Stomach (tissue), 9 donors: ENCODE data around the gene LCE7A. TPM values are rescaled to one million over a fixed set of nuclear protein-coding genes. Genes with fewer than 3 reads are reported as not detected.

Experiments used
- DNase-seq, 2 donors: peaks; one replicate each; pipeline versions ENCODE4 v3.0.0 to v3.0.0-alpha.2; 2013 to 2019
- H3K27ac ChIP-seq, 5 donors: fragments of 200-600 bp in 4 of 5; sonication (generic) in 4 of 5; one replicate each; pipeline ENCODE4 v1.5.1; 2013 to 2019; ENCODE audit warnings: mild to moderate bottlenecking in 1 of 5, moderate library complexity in 1 of 5
- H3K27me3 ChIP-seq, 3 donors: fragments of 200-600 bp; sonication (generic); one replicate each; pipeline ENCODE4 v1.5.1; 2017 to 2019; ENCODE audit warnings: mixed run types in 1 of 3
- H3K36me3 ChIP-seq, 4 donors: fragments of 200-600 bp; sonication (generic); 1 replicate in 3 of 4; 2 replicates in 1 of 4; pipeline ENCODE4 v1.5.1; 2016 to 2019
- H3K4me1 ChIP-seq, 4 donors: fragments of 200-600 bp; sonication (generic); one replicate each; pipeline ENCODE4 v1.5.1; 2016 to 2019
- H3K4me3 ChIP-seq, 4 donors: fragments of 200-600 bp; sonication (generic) in 3 of 4; one replicate each; pipeline ENCODE4 v1.5.1; 2016 to 2019; ENCODE audit warnings: mild to moderate bottlenecking in 1 of 4
- H3K9me3 ChIP-seq, 4 donors: fragments of 200-600 bp; sonication (generic); one replicate each; pipeline ENCODE4 v1.5.1; 2016 to 2019
- EP300 ChIP-seq: sonication (generic); formaldehyde crosslinking; IDR thresholded peaks from one replicate; pipeline ENCODE4 v1.6.1; 2017; ENCODE audit warnings: antibody characterized with exemption
- POLR2A ChIP-seq, 4 donors: fragments of 450-650 bp; IDR thresholded peaks; one replicate each; pipeline ENCODE4 v1.6.1; 2016; ENCODE audit warnings: antibody characterized with exemption in 4 of 4, control low read depth in 2 of 4, mild to moderate bottlenecking in 1 of 4, moderate library complexity in 1 of 4
- POLR2AphosphoS5 ChIP-seq, 3 donors: sonication (generic); formaldehyde crosslinking; IDR thresholded peaks; one replicate each; pipeline ENCODE4 v1.6.1; 2016; ENCODE audit warnings: antibody characterized with exemption in 3 of 3
- WGBS, 5 donors: extraction: QIAGEN DNeasy Blood & Tissue Kit in 3 of 5; methylation state at CpG; one replicate each; pipeline versions ENCODE4 v1.1.5 to v1.1.7; 2013 to 2018; 5-methylcytosine and 5-hydroxymethylcytosine counted together
- intact Hi-C: fragments of 100-400 bp; cut with DNase I; formaldehyde crosslinking; loops from one replicate; pipeline ENCODE4 v1.15.1; 2023; ENCODE audit warnings: low total_unique reads
- polyA plus RNA-seq, 3 donors: library from polyadenylated mRNA; stranded (reverse); fragments of 200-250 nt; gene quantifications; one replicate each; pipeline ENCODE4 v1.2.3, GENCODE V29; 2013
- total RNA-seq, 5 donors: library from RNA; depleted of rRNA; stranded (reverse); fragments of >200 nt; gene quantifications; one replicate each; pipeline versions ENCODE4 v1.1.0 to v1.2.3, GENCODE V29; 2014 to 2016
- TF ChIP-seq, protein P1 (sequence below), 7 experiments: fragments of 450-650 bp in 4 of 7; fragments of 200-600 bp in 3 of 7; sonication (generic) in 3 of 7; IDR thresholded peaks; one replicate each; pipeline ENCODE4 v1.5.1; 2016 to 2019; ENCODE audit warnings: antibody characterized with exemption in 7 of 7, control low read depth in 2 of 7, mild to moderate bottlenecking in 1 of 7
- donor health status: healthy with polysubstance abuse.
- donor health status: Bipolar disorder and iron deficiency.
- donor health status: healthy.

LCE7A gene
- total and polyA plus RNA-seq, 8 donors, result not detected

DNA sequence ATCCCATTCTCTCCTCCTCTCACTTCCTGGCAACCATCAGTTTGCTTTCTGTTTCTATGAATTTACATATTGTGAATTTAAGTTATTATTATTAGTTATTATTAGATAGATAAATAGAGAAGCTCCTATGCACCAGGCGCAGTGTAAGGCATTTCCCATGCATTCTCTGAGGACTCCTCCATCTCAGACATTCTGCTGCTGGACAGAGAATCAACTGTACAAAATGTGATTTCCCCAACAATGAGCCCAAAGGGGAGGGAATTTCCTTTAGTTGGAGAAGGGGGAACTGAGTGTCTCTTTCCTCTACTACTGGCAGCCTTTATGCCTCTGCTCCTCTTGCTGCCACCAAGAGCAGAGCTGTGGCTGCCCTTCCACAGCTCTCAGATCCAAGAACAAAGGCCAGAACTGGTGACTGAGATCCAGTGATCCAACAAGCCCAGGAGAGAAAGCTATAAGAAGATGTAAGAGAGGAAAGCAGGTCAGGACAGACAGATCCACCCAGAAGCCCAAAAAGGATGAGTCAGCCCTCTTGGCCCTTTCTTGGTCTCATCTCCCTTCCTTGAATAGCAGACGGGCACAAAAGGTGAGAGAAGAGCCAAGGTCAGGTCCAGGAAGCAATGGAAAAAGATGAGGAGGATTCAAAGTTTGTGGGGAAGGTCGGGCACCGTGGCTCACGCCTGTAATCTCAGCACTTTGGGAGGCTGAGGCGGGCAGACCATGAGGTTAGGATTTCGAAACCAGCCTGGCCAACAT is 45.1 kb downstream of the LCE7A start:
- WGBS, 5 donors, result 77 to 86% (median 81%) methylated on average over 7 of the region's 7 CpGs
- H3K27me3 ChIP-seq, result peaks cover 0 to 34% (median 4%) of the 10 kb centered on the region in 3 donors
- no peak overlapping the region for H3K27ac ChIP-seq
- no peaks in the 10 kb centered on the region for H3K4me1 ChIP-seq
- no peaks in the 10 kb centered on the region for H3K9me3 ChIP-seq
- no peak for TF ChIP-seq EP300
- TF ChIP-seq, protein P1, sequence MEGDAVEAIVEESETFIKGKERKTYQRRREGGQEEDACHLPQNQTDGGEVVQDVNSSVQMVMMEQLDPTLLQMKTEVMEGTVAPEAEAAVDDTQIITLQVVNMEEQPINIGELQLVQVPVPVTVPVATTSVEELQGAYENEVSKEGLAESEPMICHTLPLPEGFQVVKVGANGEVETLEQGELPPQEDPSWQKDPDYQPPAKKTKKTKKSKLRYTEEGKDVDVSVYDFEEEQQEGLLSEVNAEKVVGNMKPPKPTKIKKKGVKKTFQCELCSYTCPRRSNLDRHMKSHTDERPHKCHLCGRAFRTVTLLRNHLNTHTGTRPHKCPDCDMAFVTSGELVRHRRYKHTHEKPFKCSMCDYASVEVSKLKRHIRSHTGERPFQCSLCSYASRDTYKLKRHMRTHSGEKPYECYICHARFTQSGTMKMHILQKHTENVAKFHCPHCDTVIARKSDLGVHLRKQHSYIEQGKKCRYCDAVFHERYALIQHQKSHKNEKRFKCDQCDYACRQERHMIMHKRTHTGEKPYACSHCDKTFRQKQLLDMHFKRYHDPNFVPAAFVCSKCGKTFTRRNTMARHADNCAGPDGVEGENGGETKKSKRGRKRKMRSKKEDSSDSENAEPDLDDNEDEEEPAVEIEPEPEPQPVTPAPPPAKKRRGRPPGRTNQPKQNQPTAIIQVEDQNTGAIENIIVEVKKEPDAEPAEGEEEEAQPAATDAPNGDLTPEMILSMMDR (IDR thresholded peaks at IDR 0.05), result no peak
- no peak for TF ChIP-seq POLR2A (IDR thresholded peaks at IDR 0.05)
- no peak for TF ChIP-seq POLR2AphosphoS5 (IDR thresholded peaks at IDR 0.05)
- no peak overlapping the region for H3K4me3 ChIP-seq
- no peaks in the 10 kb centered on the region for H3K36me3 ChIP-seq
- intact Hi-C loops, result no loop called here
- no peak for DNase-seq

- WGBS, 5 donors, result 33 to 53% (median 46%) methylated on average over 2 to 5 of the region's 5 CpGs
- peak in 1 of 2 donors; percentile 20 for DNase-seq
Observed at GRCh38 chr1:152906023-152906565, 46.3 kb downstream of the LCE7A start.

GRCh38 chr1:152907686-152908601 is 48.1 kb downstream of the LCE7A start, which contains the start of gene IVL:
Gene IVL, plus strand, starts transcription at chr1:152908546. Its CDS starts 1,252 bp downstream, at chr1:152909798.
- 66 to 80% (median 74%) methylated on average over 4 of the region's 4 CpGs for WGBS, 5 donors
- Histone ChIP-seq H3K36me3 (no peaks in the 10 kb centered on the region), H3K27me3 (peaks cover 0 to 43% (median 4%) of the 10 kb centered on the region in 3 donors), H3K4me3 (no peak within 1 kb of the TSS), H3K4me1 (no peaks in the 10 kb centered on the region), H3K27ac (no peak within 1 kb of the TSS), H3K9me3 (peaks cover 0 to 9% (median 3%) of the 10 kb centered on the region in 4 donors)
- no peak for DNase-seq
- intact Hi-C loops, result no loop called here
- TF ChIP-seq POLR2A (IDR thresholded peaks at IDR 0.05), result no peak
- no peak for TF ChIP-seq EP300
- no peak for TF ChIP-seq POLR2AphosphoS5 (IDR thresholded peaks at IDR 0.05)
- TF ChIP-seq, protein P1 (IDR thresholded peaks at IDR 0.05), result no peak

More at GRCh38 chr1:152906023-152906565, 46.3 kb downstream of the LCE7A start:
- no peak overlapping the region for H3K4me3 ChIP-seq
- no peak overlapping the region for H3K27ac ChIP-seq
- peaks cover 0 to 8% (median 3%) of the 10 kb centered on the region in 4 donors for H3K9me3 ChIP-seq
- no peak for TF ChIP-seq POLR2A (IDR thresholded peaks at IDR 0.05)
- TF ChIP-seq EP300, result no peak
- TF ChIP-seq, protein P1 (IDR thresholded peaks at IDR 0.05), result no peak
- no peak for TF ChIP-seq POLR2AphosphoS5 (IDR thresholded peaks at IDR 0.05)
- intact Hi-C loops, result no loop called here
- peaks cover 0 to 47% (median 4%) of the 10 kb centered on the region in 3 donors for H3K27me3 ChIP-seq
- no peaks in the 10 kb centered on the region for H3K4me1 ChIP-seq
- H3K36me3 ChIP-seq, result no peaks in the 10 kb centered on the region

GRCh38 chr1:152909206-152909605 is 49.4 kb downstream of the LCE7A start:
- H3K27ac ChIP-seq, result no peak overlapping the region
- 87 to 95% (median 92%) methylated on average over 2 to 3 of the region's 3 CpGs for WGBS, 5 donors
- TF ChIP-seq POLR2A (IDR thresholded peaks at IDR 0.05) (no peak), EP300 (no peak), POLR2AphosphoS5 (IDR thresholded peaks at IDR 0.05) (no peak)
- no peaks in the 10 kb centered on the region for H3K36me3 ChIP-seq
- H3K9me3 ChIP-seq, result peaks cover 0 to 9% (median 3%) of the 10 kb centered on the region in 4 donors
- H3K27me3 ChIP-seq, result peaks cover 0 to 38% (median 4%) of the 10 kb centered on the region in 3 donors
- DNase-seq, result no peak
- no peak overlapping the region for H3K4me3 ChIP-seq
- H3K4me1 ChIP-seq, result no peaks in the 10 kb centered on the region
- intact Hi-C loops, result no loop called here

Other genes starting within 250 kb of the LCE7A start
- gene LCE3B, start 246.2 kb upstream of the LCE7A start, total RNA-seq, result not detected
- not detected for gene LCE3B, start 246.2 kb upstream of the LCE7A start, polyA plus RNA-seq
- not detected for gene LCE3A, start 236.9 kb upstream of the LCE7A start, total RNA-seq
- not detected for gene LCE3A, start 236.9 kb upstream of the LCE7A start, polyA plus RNA-seq
- not detected for gene LCE2D, start 196.6 kb upstream of the LCE7A start, total RNA-seq
- not detected for gene LCE2D, start 196.6 kb upstream of the LCE7A start, polyA plus RNA-seq
- gene LCE2C, start 184.7 kb upstream of the LCE7A start, total RNA-seq, result not detected
- not detected for gene LCE2C, start 184.7 kb upstream of the LCE7A start, polyA plus RNA-seq
- not detected for gene LCE2B, start 173.9 kb upstream of the LCE7A start, total RNA-seq
- gene LCE2B, start 173.9 kb upstream of the LCE7A start, polyA plus RNA-seq, result not detected
- not detected for gene LCE2A, start 161.7 kb upstream of the LCE7A start, total RNA-seq
- gene LCE2A, start 161.7 kb upstream of the LCE7A start, polyA plus RNA-seq, result not detected
- gene LCE4A, start 151.8 kb upstream of the LCE7A start, total RNA-seq, result not detected
- not detected for gene LCE4A, start 151.8 kb upstream of the LCE7A start, polyA plus RNA-seq
- gene KPRP, start 102.0 kb upstream of the LCE7A start, total RNA-seq, result not detected
- under 1 TPM in 1 of 3 donors, not detected in 2; 0.30 TPM for gene KPRP, start 102.0 kb upstream of the LCE7A start, polyA plus RNA-seq
- not detected for gene LCE1F, start 84.9 kb upstream of the LCE7A start, total RNA-seq
- not detected for gene LCE1F, start 84.9 kb upstream of the LCE7A start, polyA plus RNA-seq
- not detected for gene LCE1E, start 73.7 kb upstream of the LCE7A start, total RNA-seq
- gene LCE1E, start 73.7 kb upstream of the LCE7A start, polyA plus RNA-seq, result not detected
- not detected for gene LCE1D, start 63.3 kb upstream of the LCE7A start, total RNA-seq
- not detected for gene LCE1D, start 63.3 kb upstream of the LCE7A start, polyA plus RNA-seq
- gene LCE1C, start 53.3 kb upstream of the LCE7A start, total RNA-seq, result not detected
- under 1 TPM in 1 of 3 donors, not detected in 2; 0.23 TPM for gene LCE1C, start 53.3 kb upstream of the LCE7A start, polyA plus RNA-seq
- not detected for gene LCE1B, start 48.0 kb upstream of the LCE7A start, total RNA-seq
- gene LCE1B, start 48.0 kb upstream of the LCE7A start, polyA plus RNA-seq, result not detected
- gene LCE1A, start 32.5 kb upstream of the LCE7A start, total RNA-seq, result not detected
- not detected for gene LCE1A, start 32.5 kb upstream of the LCE7A start, polyA plus RNA-seq
- gene LCE6A, start 17.1 kb upstream of the LCE7A start, total RNA-seq, result not detected
- not detected for gene LCE6A, start 17.1 kb upstream of the LCE7A start, polyA plus RNA-seq
- not detected for gene SMCP, start 18.3 kb downstream of the LCE7A start, total RNA-seq
- not detected for gene SMCP, start 18.3 kb downstream of the LCE7A start, polyA plus RNA-seq
- not detected for gene IVL, start 48.5 kb downstream of the LCE7A start, total RNA-seq
- 10 to 100 TPM in 1 of 3 donors, not detected in 2; 11.5 TPM for gene IVL, start 48.5 kb downstream of the LCE7A start, polyA plus RNA-seq
- not detected for gene SPRR5, start 87.2 kb downstream of the LCE7A start, total RNA-seq
- gene SPRR5, start 87.2 kb downstream of the LCE7A start, polyA plus RNA-seq, result 1 to 10 TPM in 1 of 3 donors, not detected in 2; 1.0 TPM
- not detected for gene SPRR4, start 110.7 kb downstream of the LCE7A start, total RNA-seq
- not detected for gene SPRR4, start 110.7 kb downstream of the LCE7A start, polyA plus RNA-seq
- gene SPRR1A, start 124.1 kb downstream of the LCE7A start, total RNA-seq, result not detected
- 100 to 1,000 TPM in 1 of 3 donors, not detected in 2; 123 TPM for gene SPRR1A, start 124.1 kb downstream of the LCE7A start, polyA plus RNA-seq
- gene SPRR3, start 141.8 kb downstream of the LCE7A start, total RNA-seq, result 1 to 10 TPM in 1 of 5 donors, not detected in 4; 3.1 TPM
- gene SPRR3, start 141.8 kb downstream of the LCE7A start, polyA plus RNA-seq, result 100 to 1,000 TPM in 1 of 3 donors, 10 to 100 TPM in 1, not detected in 1; 12.8 to 932 TPM
- not detected for gene SPRR1B, start 171.2 kb downstream of the LCE7A start, total RNA-seq
- gene SPRR1B, start 171.2 kb downstream of the LCE7A start, polyA plus RNA-seq, result 100 to 1,000 TPM in 1 of 3 donors, 1 to 10 TPM in 1, not detected in 1; 6.1 to 122 TPM
- gene SPRR2D, start 181.1 kb downstream of the LCE7A start, total RNA-seq, result not detected
- 10 to 100 TPM in 1 of 3 donors, not detected in 2; 68.2 TPM for gene SPRR2D, start 181.1 kb downstream of the LCE7A start, polyA plus RNA-seq
- not detected for gene SPRR2A, start 197.5 kb downstream of the LCE7A start, total RNA-seq
- gene SPRR2A, start 197.5 kb downstream of the LCE7A start, polyA plus RNA-seq, result 100 to 1,000 TPM in 1 of 3 donors, 1 to 10 TPM in 2; 1.9 to 190 (median 2.7) TPM
- gene SPRR2B, start 211.6 kb downstream of the LCE7A start, total RNA-seq, result not detected
- under 1 TPM in 1 of 3 donors, not detected in 2; 0.55 TPM for gene SPRR2B, start 211.6 kb downstream of the LCE7A start, polyA plus RNA-seq
- gene SPRR2E, start 234.5 kb downstream of the LCE7A start, total RNA-seq, result 10 to 100 TPM in 1 of 5 donors, not detected in 4; 54.8 TPM
- gene SPRR2E, start 234.5 kb downstream of the LCE7A start, polyA plus RNA-seq, result 10 to 100 TPM in 1 of 3 donors, not detected in 2; 27.4 TPM